Amniotic stem cell (primary cell): ENCODE measurements around the gene OR4K1.
"Not testable (repeated sequence)": the region's sequence is repeated elsewhere in the genome, so short reads cannot be mapped to it uniquely, and the experiment has no call there.

ENCODE experiments used
- DNase-seq: peaks from one replicate; lab custom pipeline; 2025; lab: John Stamatoyannopoulos, UW

The OR4K1 gene

GRCh38 chr14:19930617-19931016 is at the start of gene OR4K1:
TSS of gene OR4K1 (plus strand) at chr14:19930917. CDS start at chr14:19935667, 4,750 bp downstream.
- DNase-seq: no peak

GRCh38 chr14:19895282-19895681 is 35.4 kb upstream of the OR4K1 start:
- no peak for DNase-seq

- DNase-seq: no peak
These were observed 29.7 kb upstream of the OR4K1 start for GRCh38 chr14:19900999-19901398.

- DNase-seq: no peak
These were observed 28.3 kb upstream of the OR4K1 start for GRCh38 chr14:19902409-19902808.

- DNase-seq: no peak
These were observed 24.1 kb upstream of the OR4K1 start for GRCh38 chr14:19906665-19907064.

GRCh38 chr14:19911114-19911513 is 19.6 kb upstream of the OR4K1 start:
- DNase-seq: no peak

- no peak for DNase-seq
These were observed 13.5 kb upstream of the OR4K1 start for GRCh38 chr14:19917243-19917642.

GRCh38 chr14:19917955-19918518 is 12.7 kb upstream of the OR4K1 start:
- no peak for DNase-seq

GRCh38 chr14:19918553-19919264 is 12.0 kb upstream of the OR4K1 start:
- no peak for DNase-seq

GRCh38 chr14:19920021-19920657 is 10.6 kb upstream of the OR4K1 start, which contains the start of gene OR4K5:
TSS of gene OR4K5 (plus strand) at chr14:19920607. CDS start at chr14:19920607, 0 bp downstream.
- no peak for DNase-seq

GRCh38 chr14:19941668-19942067 is 11.0 kb downstream of the OR4K1 start:
- no peak for DNase-seq

- no peak for DNase-seq
These were observed 16.8 kb downstream of the OR4K1 start for GRCh38 chr14:19947413-19948090.

- DNase-seq: no peak
These were observed 18.5 kb downstream of the OR4K1 start for GRCh38 chr14:19949218-19949617.

- DNase-seq: not testable (repeated sequence)
These were observed 39.0 kb downstream of the OR4K1 start for GRCh38 chr14:19969735-19970134.

GRCh38 chr14:19974844-19975243 is 44.1 kb downstream of the OR4K1 start:
- no peak for DNase-seq

- no peak for DNase-seq
These were observed 44.6 kb downstream of the OR4K1 start, which contains the start of gene OR4K15 for GRCh38 chr14:19975291-19975690. TSS of gene OR4K15 (plus strand) at chr14:19975591. CDS start at chr14:19975591, 0 bp downstream.
